K562 (cell line): ENCODE results near the gene REEP2. TPM values are rescaled to one million over a fixed set of nuclear protein-coding genes. Genes with fewer than 3 reads are reported as not detected.

ENCODE experiments used
- ASH1L ChIP-seq: fragments of 450-650 bp; IDR thresholded peaks from 2 replicates; pipeline ENCODE4 v1.6.1; 2018; ENCODE audit warnings: borderline replicate concordance, mild to moderate bottlenecking, low read depth; ENCODE audit not compliant: partially characterized antibody
- ATF4 ChIP-seq: fragments of 450-650 bp; formaldehyde crosslinking; IDR thresholded peaks from 2 replicates; pipeline ENCODE4 v1.4.0; 2022; ENCODE audit warnings: mild to moderate bottlenecking, moderate library complexity
- BACH1 ChIP-seq: fragments of 200-800 bp; sonication (Bioruptor generic); IDR thresholded peaks from 2 replicates; pipeline ENCODE4 v1.6.1; 2016; ENCODE audit warnings: missing genetic modification characterization, missing compliant biosample characterization
- BCOR ChIP-seq: fragments of 450-650 bp; IDR thresholded peaks from 2 replicates; pipeline ENCODE4 v1.6.1; 2016
- CHD4 ChIP-seq: fragments of 200-600 bp; sonication (generic); IDR thresholded peaks from 3 replicates; pipeline ENCODE4 v1.6.1; 2012; ENCODE audit warnings: low read depth, mild to moderate bottlenecking, mixed read lengths, low read length, inconsistent platforms; ENCODE audit not compliant: insufficient read depth, insufficient replicate concordance, poor library complexity, severe bottlenecking
- CTBP1 ChIP-seq: fragments of 450-650 bp; IDR thresholded peaks from 2 replicates; pipeline ENCODE4 v1.6.1; 2016; ENCODE audit warnings: borderline replicate concordance
- FOXA3 ChIP-seq, 2 experiments: fragments of 450-650 bp in 1 of 2; sonication (generic) in 1 of 2; formaldehyde crosslinking; IDR thresholded peaks in 1 of 2; conservative IDR thresholded peaks in 1 of 2; 2 replicates each; pipeline versions ENCODE4 v1.4.0 to v1.8.0; 2020 to 2022; ENCODE audit warnings: mild to moderate bottlenecking in 2 of 2, missing genetic modification reagents in 1 of 2
- FOXP4 ChIP-seq: sonication (generic); formaldehyde crosslinking; IDR thresholded peaks from 2 replicates; pipeline ENCODE4 v1.8.0; 2022; ENCODE audit warnings: mild to moderate bottlenecking, missing genetic modification reagents, borderline replicate concordance
- GABPB1 ChIP-seq: sonication (generic); formaldehyde crosslinking; IDR thresholded peaks from 2 replicates; pipeline ENCODE4 v1.8.0; 2022; ENCODE audit warnings: mild to moderate bottlenecking, missing genetic modification reagents
- HDAC8 ChIP-seq: fragments of 450-650 bp; IDR thresholded peaks from 2 replicates; pipeline ENCODE4 v1.6.1; 2016; ENCODE audit warnings: mild to moderate bottlenecking, missing genetic modification characterization, moderate library complexity, missing compliant biosample characterization
- HSF4 ChIP-seq: fragments of 250-450 bp; sonication (Bioruptor Pico); IDR thresholded peaks from 2 replicates; pipeline ENCODE4 v2.1.2; 2022; ENCODE audit warnings: mild to moderate bottlenecking, moderate library complexity, borderline replicate concordance
- KDM5B ChIP-seq: fragments of 200-600 bp; sonication (generic); IDR thresholded peaks from 2 replicates; pipeline ENCODE4 v1.6.1; 2012; ENCODE audit warnings: low read depth, mild to moderate bottlenecking, moderate library complexity, low read length, control low read depth, inconsistent platforms; ENCODE audit not compliant: insufficient replicate concordance
- KHSRP ChIP-seq: fragments of 450-650 bp; IDR thresholded peaks from 2 replicates; pipeline ENCODE4 v1.6.1; 2017
- L3MBTL2 ChIP-seq: fragments of 450-650 bp; IDR thresholded peaks from 2 replicates; pipeline ENCODE4 v1.6.1; 2016; ENCODE audit warnings: mild to moderate bottlenecking, moderate library complexity
- MCM5 ChIP-seq: fragments of 450-650 bp; IDR thresholded peaks from 2 replicates; pipeline ENCODE4 v1.6.1; 2016; ENCODE audit warnings: low read depth
- PBX2 ChIP-seq, 2 experiments: IDR thresholded peaks in 1 of 2; conservative IDR thresholded peaks in 1 of 2; 2 replicates each; pipeline ENCODE4 v1.6.1; 2016; ENCODE audit warnings: low read depth in 2 of 2, mild to moderate bottlenecking in 1 of 2, missing compliant biosample characterization in 1 of 2, missing genetic modification characterization in 1 of 2, moderate library complexity in 1 of 2
- PTBP1 ChIP-seq: fragments of 200-400 bp; formaldehyde crosslinking; IDR thresholded peaks from 2 replicates; pipeline ENCODE4 v1.6.1; 2017; ENCODE audit warnings: low read depth, low read length
- RNF2 ChIP-seq: sonication (generic); IDR thresholded peaks from 2 replicates; pipeline ENCODE4 v1.6.1; 2016
- SMARCE1 ChIP-seq: fragments of 450-650 bp; IDR thresholded peaks from 2 replicates; pipeline ENCODE4 v1.7.1; 2016; ENCODE audit warnings: mild to moderate bottlenecking
- TGIF2 ChIP-seq: sonication (generic); formaldehyde crosslinking; IDR thresholded peaks from 2 replicates; pipeline ENCODE4 v1.8.1; 2022; ENCODE audit warnings: mild to moderate bottlenecking, missing genetic modification reagents, moderate library complexity
- ZNF41 ChIP-seq: fragments of 250-450 bp; sonication (Bioruptor Pico); conservative IDR thresholded peaks from 2 replicates; pipeline ENCODE4 v1.4.0; 2020; ENCODE audit warnings: mild to moderate bottlenecking
- polyA plus RNA-seq, 8 experiments: library from polyadenylated mRNA; depleted of rRNA in 4 of 8; stranded (reverse) in 5 of 8; unstranded in 3 of 8; fragments of >200 nt; fragmentation: Nextera tagmentation in 2 of 8; fragmentation: Illumina TruSeq in 1 of 8; extraction: Ambion mirVana in 2 of 8; extraction: Trizol in 1 of 8; gene quantifications; 2 replicates each; pipeline versions ENCODE4 v1.2.1 to v1.2.3, GENCODE V29; 2011 to 2014; ENCODE audit warnings: inconsistent platforms in 1 of 8, missing spikeins in 1 of 8
- total RNA-seq, 7 experiments: library from RNA; depleted of rRNA in 6 of 7; stranded (reverse); fragments of >200 nt in 6 of 7; fragmentation: Illumina TruSeq in 2 of 7; extraction: Trizol in 2 of 7; gene quantifications; 2 replicates each; pipeline versions ENCODE4 v1.2.1 to v1.2.3, GENCODE V29; 2011 to 2021; ENCODE audit warnings: low replicate concordance in 1 of 7
- TF ChIP-seq, protein P1 (sequence below): sonication (generic); formaldehyde crosslinking; IDR thresholded peaks from 2 replicates; pipeline ENCODE4 v1.8.0; 2022; ENCODE audit warnings: mild to moderate bottlenecking, missing genetic modification reagents

Gene REEP2
- total and polyA plus RNA-seq, 9 of the 15 experiments (the other 6 are each of a cell fraction or from before 2014, with no cell fraction given), result 0.03 to 1.1 (median 0.12) TPM; not detected in 1

DNA sequence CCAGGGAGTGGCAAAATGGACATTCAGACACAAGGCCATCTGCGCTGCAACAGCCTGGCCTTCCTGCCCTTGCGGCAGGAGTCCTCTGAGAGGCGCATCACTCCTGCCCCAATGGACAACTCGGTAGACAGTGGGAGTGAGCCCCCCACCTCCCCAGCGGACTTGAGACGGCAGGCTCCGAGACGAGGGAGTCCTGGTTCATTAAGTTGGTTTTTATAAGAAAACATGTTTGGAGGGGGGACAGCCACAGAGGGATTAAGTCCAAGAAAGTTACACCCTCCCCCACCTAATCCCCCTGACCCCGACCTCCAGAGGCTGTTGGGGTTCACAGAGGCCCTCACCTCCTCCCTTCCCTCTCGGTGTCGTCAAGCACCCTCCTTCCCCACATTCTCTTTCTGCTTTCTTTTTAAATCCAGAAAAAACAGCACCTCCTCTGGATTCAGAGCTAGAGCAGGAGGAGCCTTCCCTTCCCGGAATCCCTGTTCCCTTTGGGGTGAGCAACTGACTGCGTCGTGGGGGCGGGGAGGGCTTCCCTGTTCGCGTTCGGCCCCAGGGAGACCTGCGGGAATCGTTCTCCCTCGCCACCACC is 24.7 kb downstream of the REEP2 start (continued):
- TF ChIP-seq ASH1L, result no peak
- no peak for TF ChIP-seq GABPB1 (CRISPR knock-in tag)
- no peak for TF ChIP-seq KHSRP
- TF ChIP-seq CTBP1, result no peak
- 0 out of 2 replicates have a peak, but pooled peaks have one; percentile 6 for TF ChIP-seq PTBP1
- TF ChIP-seq ZNF41 (CRISPR knock-in tag), result no peak
- no peak for TF ChIP-seq HDAC8
- 0 out of 2 replicates have a peak, but pooled peaks have one; percentile 10 for TF ChIP-seq FOXP4 (CRISPR knock-in tag)
- TF ChIP-seq HSF4 (CRISPR knock-in tag), result no peak
- no peak for TF ChIP-seq L3MBTL2
- TF ChIP-seq ATF4 (CRISPR knock-in tag), result no peak
- TF ChIP-seq PBX2 (CRISPR knock-in tag; IDR thresholded peaks at IDR 0.05; ENCODE audit: low read depth), result no peak
- no peak for TF ChIP-seq PBX2 (tag; conservative IDR thresholded peaks at IDR 0.05; ENCODE audit: low read depth)
- TF ChIP-seq SMARCE1, result peak; percentile 33; the same call in 1 of the 2 replicates
- TF ChIP-seq TGIF2 (CRISPR knock-in tag), result no peak; the same call in 1 of the 2 replicates
- TF ChIP-seq RNF2, result no peak
- no peak for TF ChIP-seq CHD4
- TF ChIP-seq BACH1 (tag), result no peak
- no peak for TF ChIP-seq MCM5
- TF ChIP-seq BCOR, result no peak
- TF ChIP-seq FOXA3 (CRISPR knock-in tag; conservative IDR thresholded peaks at IDR 0.05 in 1 of 2, IDR thresholded peaks at IDR 0.05 in 1 of 2), result no peak
- no peak for TF ChIP-seq KDM5B
- TF ChIP-seq, protein P1, sequence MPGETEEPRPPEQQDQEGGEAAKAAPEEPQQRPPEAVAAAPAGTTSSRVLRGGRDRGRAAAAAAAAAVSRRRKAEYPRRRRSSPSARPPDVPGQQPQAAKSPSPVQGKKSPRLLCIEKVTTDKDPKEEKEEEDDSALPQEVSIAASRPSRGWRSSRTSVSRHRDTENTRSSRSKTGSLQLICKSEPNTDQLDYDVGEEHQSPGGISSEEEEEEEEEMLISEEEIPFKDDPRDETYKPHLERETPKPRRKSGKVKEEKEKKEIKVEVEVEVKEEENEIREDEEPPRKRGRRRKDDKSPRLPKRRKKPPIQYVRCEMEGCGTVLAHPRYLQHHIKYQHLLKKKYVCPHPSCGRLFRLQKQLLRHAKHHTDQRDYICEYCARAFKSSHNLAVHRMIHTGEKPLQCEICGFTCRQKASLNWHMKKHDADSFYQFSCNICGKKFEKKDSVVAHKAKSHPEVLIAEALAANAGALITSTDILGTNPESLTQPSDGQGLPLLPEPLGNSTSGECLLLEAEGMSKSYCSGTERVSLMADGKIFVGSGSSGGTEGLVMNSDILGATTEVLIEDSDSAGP (CRISPR knock-in tag), result no peak
